Liver (tissue), 9 donors: ENCODE measurements around the gene DLGAP4. TPM values are rescaled to one million over a fixed set of nuclear protein-coding genes. Genes with fewer than 3 reads are reported as not detected.

Experiments used
- DNase-seq: peaks from one replicate; pipeline ENCODE4 v3.0.0-alpha.2; 2017; ENCODE audit warnings: low spot score
- H3K27ac ChIP-seq, 2 donors: one replicate each; pipeline ENCODE4 v1.7.0; 2013; ENCODE audit warnings: inconsistent platforms in 2 of 2, low read length in 2 of 2, control low read depth in 1 of 2, low read depth in 1 of 2, mild to moderate bottlenecking in 1 of 2
- H3K27me3 ChIP-seq, 4 donors: one replicate each; pipeline versions ENCODE4 v1.6.1 to v1.7.0; 2013; ENCODE audit warnings: low read length in 3 of 4, inconsistent platforms in 1 of 4, mild to moderate bottlenecking in 1 of 4, moderate library complexity in 1 of 4; ENCODE audit not compliant: control insufficient read depth in 4 of 4, insufficient read depth in 4 of 4
- H3K36me3 ChIP-seq, 4 donors: one replicate each; pipeline versions ENCODE4 v1.6.1 to v1.7.0; 2013; ENCODE audit warnings: low read length in 3 of 4, mild to moderate bottlenecking in 3 of 4, low read depth in 1 of 4, moderate library complexity in 1 of 4; ENCODE audit not compliant: control insufficient read depth in 4 of 4, insufficient read depth in 3 of 4
- H3K4me1 ChIP-seq, 4 donors: one replicate each; pipeline versions ENCODE4 v1.6.1 to v1.7.0; 2013; ENCODE audit warnings: low read length in 3 of 4, mild to moderate bottlenecking in 3 of 4, moderate library complexity in 1 of 4; ENCODE audit not compliant: control insufficient read depth in 4 of 4, insufficient read depth in 4 of 4
- H3K4me3 ChIP-seq, 3 donors: one replicate each; pipeline versions ENCODE4 v1.6.1 to v1.7.0; 2013; ENCODE audit warnings: low read length in 3 of 3, control low read depth in 1 of 3, low read depth in 1 of 3, mild to moderate bottlenecking in 1 of 3
- H3K9ac ChIP-seq, 2 donors: one replicate each; pipeline ENCODE4 v1.7.0; 2013; ENCODE audit warnings: low read length in 2 of 2, mild to moderate bottlenecking in 2 of 2, moderate library complexity in 2 of 2, control low read depth in 1 of 2, low read depth in 1 of 2
- H3K9me3 ChIP-seq, 4 donors: one replicate each; pipeline versions ENCODE4 v1.6.1 to v1.7.0; 2013; ENCODE audit warnings: low read length in 3 of 4; ENCODE audit not compliant: control insufficient read depth in 4 of 4
- CTCF ChIP-seq: fragments of 150-350 bp; IDR thresholded peaks from 2 replicates; pipeline ENCODE4 v1.5.1; 2017; ENCODE audit warnings: improper control_type of control experiment, low read depth, low read length; ENCODE audit not compliant: missing input control
- EGR1 ChIP-seq, 2 donors: IDR thresholded peaks; 2 replicates each; pipeline ENCODE4 v1.6.1; 2016 to 2018; ENCODE audit warnings: antibody characterized with exemption in 2 of 2, low read depth in 2 of 2
- FOXA1 ChIP-seq: IDR thresholded peaks from 2 replicates; pipeline ENCODE4 v1.6.1; 2016; ENCODE audit warnings: antibody characterized with exemption
- GABPA ChIP-seq, 2 donors: IDR thresholded peaks in 1 of 2; conservative IDR thresholded peaks in 1 of 2; 2 replicates each; pipeline ENCODE4 v1.6.1; 2016; ENCODE audit warnings: antibody characterized with exemption in 2 of 2, mild to moderate bottlenecking in 1 of 2, moderate library complexity in 1 of 2
- HNF4A ChIP-seq, 2 donors: conservative IDR thresholded peaks; 2 replicates each; pipeline ENCODE4 v1.6.1; 2016; ENCODE audit warnings: antibody characterized with exemption in 2 of 2, mild to moderate bottlenecking in 2 of 2
- HNF4G ChIP-seq: IDR thresholded peaks from 2 replicates; pipeline ENCODE4 v1.6.1; 2016; ENCODE audit warnings: antibody characterized with exemption
- JUND ChIP-seq, 2 donors: IDR thresholded peaks; 2 replicates each; pipeline ENCODE4 v1.6.1; 2016; ENCODE audit warnings: antibody characterized with exemption in 2 of 2
- MAX ChIP-seq: IDR thresholded peaks from 2 replicates; pipeline ENCODE4 v1.6.1; 2016; ENCODE audit warnings: antibody characterized with exemption
- NR2F2 ChIP-seq: IDR thresholded peaks from 2 replicates; pipeline ENCODE4 v1.6.1; 2016; ENCODE audit warnings: antibody characterized with exemption
- REST ChIP-seq: IDR thresholded peaks from 2 replicates; pipeline ENCODE4 v1.6.1; 2016; ENCODE audit warnings: antibody characterized with exemption, mild to moderate bottlenecking
- RXRA ChIP-seq, 2 donors: IDR thresholded peaks; 2 replicates each; pipeline ENCODE4 v1.6.1; 2017 to 2018; ENCODE audit warnings: antibody characterized with exemption in 2 of 2, mild to moderate bottlenecking in 1 of 2
- SP1 ChIP-seq: IDR thresholded peaks from 2 replicates; pipeline ENCODE4 v1.6.1; 2018; ENCODE audit warnings: antibody characterized with exemption, mild to moderate bottlenecking
- TAF1 ChIP-seq: conservative IDR thresholded peaks from 2 replicates; pipeline ENCODE4 v1.6.1; 2016; ENCODE audit warnings: antibody characterized with exemption, mild to moderate bottlenecking
- YY1 ChIP-seq: IDR thresholded peaks from 2 replicates; pipeline ENCODE4 v1.6.1; 2016; ENCODE audit warnings: antibody characterized with exemption, mild to moderate bottlenecking
- ZBTB33 ChIP-seq: IDR thresholded peaks from 2 replicates; pipeline ENCODE4 v1.6.1; 2016; ENCODE audit warnings: antibody characterized with exemption
- WGBS: extraction: QIAGEN DNeasy Blood & Tissue Kit; methylation state at CpG from one replicate; pipeline ENCODE4 v1.1.7; 2013; 5-methylcytosine and 5-hydroxymethylcytosine counted together
- polyA plus RNA-seq, 2 donors: library from polyadenylated mRNA; stranded (reverse) in 1 of 2; unstranded in 1 of 2; fragments of 200-250 nt in 1 of 2; fragments of >200 nt in 1 of 2; fragmentation: Nextera tagmentation in 1 of 2; extraction: Ambion mirVana in 1 of 2; gene quantifications; one replicate each; pipeline versions ENCODE4 v1.2.1 to v1.2.3, GENCODE V29; 2013 to 2015
- total RNA-seq, 2 donors: library from RNA; depleted of rRNA; stranded (reverse); fragments of >200 nt; gene quantifications; one replicate each; pipeline ENCODE4 v1.2.3, GENCODE V29; 2014
- donor health status: healthy.
- donor health status: healthy.
- donor health status: healthy.
- donor health status: healthy.
- donor health status: healthy.

Gene DLGAP4
- total and polyA plus RNA-seq, 4 donors: 2.9 to 18.7 (median 11.2) TPM

- Histone ChIP-seq H3K9me3 (no peaks in the 10 kb centered on the region), H3K4me1 (peaks cover 0 to 10% (median 5%) of the 10 kb centered on the region in 4 donors), H3K4me3 (peak overlapping the region in 1 of 3 donors; percentile 56), H3K27ac (no peak overlapping the region), H3K27me3 (peaks cover 0 to 17% (median 6%) of the 10 kb centered on the region in 4 donors), H3K36me3 (no peaks in the 10 kb centered on the region), H3K9ac (no peak overlapping the region)
- DNase-seq: no peak
- TF ChIP-seq FOXA1 (no peak), CTCF (no peak)
- WGBS: 3% methylated on average over 70 of the region's 70 CpGs
These were observed 643 bp downstream of the DLGAP4 start for GRCh38 chr20:36306553-36307411.

- 34% methylated on average over 21 of the region's 21 CpGs for WGBS
- DNase-seq: no peak
- H3K4me3 ChIP-seq: no peak overlapping the region
These were observed 1.5 kb downstream of the DLGAP4 start for GRCh38 chr20:36307412-36308325.

More at GRCh38 chr20:36307412-36308325, 1.5 kb downstream of the DLGAP4 start:
- Histone ChIP-seq H3K4me1 (peaks cover 0 to 10% (median 5%) of the 10 kb centered on the region in 4 donors), H3K9me3 (no peaks in the 10 kb centered on the region), H3K36me3 (no peaks in the 10 kb centered on the region), H3K9ac (no peak overlapping the region), H3K27me3 (peaks cover 0 to 15% (median 6%) of the 10 kb centered on the region in 4 donors), H3K27ac (no peak overlapping the region)
- TF ChIP-seq HNF4G (no peak), JUND (IDR thresholded peaks at IDR 0.05) (no peak), TAF1 (no peak), YY1 (no peak), SP1 (no peak), GABPA (IDR thresholded peaks at IDR 0.05 in 1 of 2, conservative IDR thresholded peaks at IDR 0.05 in 1 of 2) (no peak), RXRA (IDR thresholded peaks at IDR 0.05) (no peak), NR2F2 (no peak), MAX (no peak), HNF4A (conservative IDR thresholded peaks at IDR 0.05) (no peak), ZBTB33 (no peak), CTCF (no peak), REST (no peak), EGR1 (IDR thresholded peaks at IDR 0.05; ENCODE audit: low read depth in 2 of 2) (no peak)
